NCI-H446 (cell line): ENCODE results near the gene PALLD.

Source experiments
- DNase-seq, 2 experiments: peaks; one replicate each; lab custom pipeline; 2025; lab: John Stamatoyannopoulos, UW

The PALLD gene

DNA sequence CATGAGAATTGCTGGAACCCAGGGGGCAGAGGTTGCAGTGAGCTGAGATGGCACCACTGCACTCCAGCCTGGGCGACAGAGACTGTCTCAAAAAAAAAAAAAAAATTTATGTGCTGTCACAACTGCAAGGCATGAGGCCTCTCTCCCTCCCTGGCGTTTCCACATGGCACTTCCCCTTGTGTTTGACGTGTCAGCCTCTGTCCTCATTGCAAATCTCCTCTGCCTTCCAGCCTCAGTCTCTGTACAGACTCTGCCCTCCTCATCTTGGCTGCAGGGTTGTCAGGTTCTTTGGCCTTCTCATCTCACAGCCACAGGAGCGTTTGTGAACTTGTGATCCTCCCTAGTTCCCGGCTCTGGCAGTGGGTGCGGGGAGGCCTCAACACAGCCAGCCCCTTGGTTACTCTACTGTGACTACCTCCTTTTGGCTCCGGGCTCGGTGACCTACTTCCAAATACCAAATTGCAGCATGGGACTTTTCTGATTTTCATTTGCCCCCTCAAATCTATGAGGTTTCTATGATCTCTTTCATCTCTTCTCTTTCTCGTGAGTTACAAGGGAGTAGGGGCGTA lies 263.2 kb downstream of the PALLD start:
- no peak for DNase-seq

DNA sequence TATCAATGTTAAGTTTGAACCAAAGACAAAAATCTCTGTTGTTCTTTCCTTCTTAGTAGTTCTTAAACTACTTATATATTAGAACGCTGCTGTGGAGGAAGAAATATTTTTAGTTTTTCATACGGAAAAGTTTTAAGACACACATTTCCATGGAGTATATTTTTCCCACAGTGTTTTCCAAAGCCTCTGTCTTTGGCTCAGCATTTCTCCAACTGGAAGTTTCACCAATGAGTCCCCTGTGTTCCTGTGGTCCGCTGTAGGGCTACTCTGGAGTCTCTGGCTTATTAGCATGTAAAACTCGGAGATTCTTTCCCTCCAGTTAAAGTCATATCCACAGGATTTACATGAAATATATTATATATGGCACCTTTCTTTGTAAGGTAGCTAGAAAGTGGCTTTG lies 264.2 kb downstream of the PALLD start:
- DNase-seq, result no peak

- no peak for DNase-seq
Observed at GRCh38 chr4:168765322-168765721, 268.5 kb downstream of the PALLD start.

DNA sequence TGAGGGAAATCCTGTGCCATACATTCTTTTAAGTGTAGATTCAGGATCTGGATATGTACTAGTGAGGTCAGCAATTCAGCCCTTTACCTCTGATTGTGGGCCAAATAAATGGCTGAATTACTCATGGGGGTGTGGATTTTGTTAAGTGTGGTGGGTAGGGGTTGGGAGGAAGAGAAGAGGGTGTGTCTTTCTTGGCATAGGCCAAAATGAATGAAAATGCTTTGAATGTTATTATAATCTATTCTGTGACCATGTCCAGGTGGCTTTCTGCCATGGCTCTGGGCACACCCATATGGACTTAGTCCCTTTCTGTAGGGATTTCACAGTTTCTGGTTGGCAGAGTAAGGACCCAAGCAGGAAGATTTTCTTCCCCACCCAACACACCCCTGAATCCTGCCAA lies 268.9 kb downstream of the PALLD start:
- DNase-seq, result peak in 1 of 2 experiments; percentile 65

GRCh38 chr4:168766604-168767316 lies 269.9 kb downstream of the PALLD start:
- DNase-seq, result no peak

- DNase-seq, result no peak
Observed at GRCh38 chr4:168769416-168769815, 272.6 kb downstream of the PALLD start.

DNA sequence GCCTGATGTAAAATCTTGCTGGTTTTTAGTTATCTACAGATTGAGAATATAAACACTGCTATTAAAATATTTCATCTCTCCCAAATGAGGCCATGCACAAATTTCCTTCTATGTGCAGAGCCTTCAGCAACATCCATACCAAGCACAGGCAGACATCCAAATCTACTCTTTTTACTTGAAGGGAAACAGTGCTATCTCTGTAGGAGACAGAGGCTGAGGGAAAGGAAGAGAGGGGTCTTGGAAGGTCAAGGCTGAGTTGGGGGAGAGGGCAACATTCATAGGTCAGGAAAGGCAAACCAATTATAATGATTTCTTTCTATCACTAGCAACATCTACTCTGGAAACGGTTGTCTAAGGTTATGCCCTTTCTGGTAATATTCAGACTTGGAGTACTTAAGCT lies 273.0 kb downstream of the PALLD start:
- no peak for DNase-seq

DNA sequence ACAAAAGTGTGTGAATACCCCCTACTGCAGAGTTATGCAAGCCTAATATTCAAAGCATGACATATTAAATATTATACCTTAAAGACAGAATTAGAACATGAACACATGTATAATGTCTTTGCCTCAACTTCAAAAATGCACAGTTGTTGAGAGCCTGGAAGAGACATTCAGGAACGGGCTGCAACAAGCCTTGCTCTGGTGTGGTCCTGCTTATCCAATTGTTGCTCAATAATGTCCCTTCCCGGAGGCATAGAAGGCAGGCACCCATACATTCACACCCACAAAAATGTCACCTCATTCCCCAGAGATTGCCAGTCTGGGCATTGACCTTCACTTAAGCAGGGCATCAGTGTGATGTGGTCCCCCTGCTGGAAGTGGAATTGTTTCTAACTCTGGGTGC lies 274.4 kb downstream of the PALLD start:
- no peak for DNase-seq

GRCh38 chr4:168773388-168774195 lies 276.7 kb downstream of the PALLD start:
- no peak for DNase-seq

DNA sequence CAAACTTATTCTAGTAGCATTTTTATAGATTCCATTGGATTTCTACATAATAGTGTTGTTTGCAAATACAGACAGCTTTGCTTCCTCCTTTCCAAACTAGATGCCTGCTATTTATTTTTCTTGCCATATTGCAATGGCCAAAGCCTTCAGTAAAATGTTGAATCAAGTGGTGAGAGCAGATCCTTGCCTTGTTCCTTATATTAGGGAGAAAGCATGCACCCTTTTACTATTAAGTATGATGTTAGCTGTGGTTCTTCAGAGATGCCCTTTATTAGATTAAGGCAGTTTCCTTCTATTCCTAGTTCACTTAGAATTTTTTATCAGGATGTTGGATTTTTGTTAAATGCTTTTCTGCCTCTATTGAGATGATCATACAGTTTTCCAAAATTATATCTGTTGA lies 279.5 kb downstream of the PALLD start:
- no peak for DNase-seq

DNA sequence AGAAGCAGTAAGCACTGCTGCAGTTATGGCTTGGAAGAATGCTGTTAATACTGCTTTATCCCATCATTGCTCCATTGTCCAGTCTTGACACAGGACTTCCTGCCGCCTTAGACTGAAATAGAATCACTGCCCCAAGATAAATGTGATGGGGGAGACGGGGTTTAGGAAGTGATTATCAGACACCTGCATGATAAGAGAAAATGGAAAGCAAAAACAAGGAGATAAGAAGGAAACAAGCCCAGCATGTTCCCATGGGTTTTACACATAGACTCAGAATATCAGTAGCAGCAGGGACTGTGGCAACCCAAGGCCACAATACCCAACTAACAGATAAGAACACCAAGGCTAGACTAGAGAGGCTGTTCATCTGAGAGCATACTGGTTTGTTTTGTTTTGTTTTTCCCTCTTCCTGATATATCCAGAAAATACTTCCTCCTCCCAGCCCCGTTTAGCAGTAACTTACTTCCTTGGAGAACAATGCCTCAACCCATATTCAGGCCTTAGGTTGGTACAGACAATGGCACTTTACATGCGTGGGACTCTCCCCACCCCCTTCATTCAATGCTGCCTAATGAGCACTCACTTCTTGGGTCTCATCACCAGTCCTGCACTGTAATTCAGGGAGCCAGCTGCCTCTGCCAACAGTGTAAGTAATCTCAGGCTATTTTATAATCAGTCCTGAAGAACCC lies 280.6 kb downstream of the PALLD start:
- no peak for DNase-seq

DNA sequence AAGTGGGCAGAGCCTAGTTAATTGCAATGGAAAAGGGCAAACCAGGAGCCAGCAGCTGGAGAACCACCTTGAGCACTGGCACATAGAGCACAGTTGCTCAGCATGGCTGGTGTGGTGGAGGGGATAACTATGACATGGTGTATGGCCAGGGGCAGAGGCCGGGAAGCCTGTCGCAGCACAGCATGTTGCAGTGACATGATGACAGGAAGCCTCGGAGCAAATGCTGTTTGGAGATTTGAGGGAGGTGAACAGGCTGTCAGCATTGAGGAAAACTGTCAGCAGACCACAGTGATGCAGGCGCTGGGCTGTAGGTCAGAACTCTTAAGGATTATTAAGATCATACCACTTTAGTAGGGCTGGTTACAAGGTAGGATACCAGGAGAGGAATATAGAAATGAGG lies 284.5 kb downstream of the PALLD start:
- DNase-seq, result no peak

DNA sequence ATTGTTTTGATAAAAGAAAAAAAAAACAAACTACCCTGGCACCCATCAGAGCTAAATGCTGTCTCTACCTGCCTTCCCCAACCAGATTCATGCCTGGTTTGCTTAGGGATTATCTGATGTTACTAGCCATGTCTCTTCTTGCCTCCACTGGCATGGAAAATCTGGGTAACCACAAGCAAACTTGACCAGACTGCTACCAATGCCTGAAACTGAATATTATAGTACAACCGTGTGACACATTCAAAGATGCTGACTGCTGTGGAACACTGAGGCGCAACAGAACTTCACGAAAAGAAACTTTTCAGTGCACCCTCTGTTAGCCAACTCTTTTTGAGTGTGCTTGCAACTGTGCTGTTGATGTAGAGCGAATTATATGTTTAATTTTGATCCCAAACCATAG lies 285.1 kb downstream of the PALLD start:
- DNase-seq, result no peak

DNA sequence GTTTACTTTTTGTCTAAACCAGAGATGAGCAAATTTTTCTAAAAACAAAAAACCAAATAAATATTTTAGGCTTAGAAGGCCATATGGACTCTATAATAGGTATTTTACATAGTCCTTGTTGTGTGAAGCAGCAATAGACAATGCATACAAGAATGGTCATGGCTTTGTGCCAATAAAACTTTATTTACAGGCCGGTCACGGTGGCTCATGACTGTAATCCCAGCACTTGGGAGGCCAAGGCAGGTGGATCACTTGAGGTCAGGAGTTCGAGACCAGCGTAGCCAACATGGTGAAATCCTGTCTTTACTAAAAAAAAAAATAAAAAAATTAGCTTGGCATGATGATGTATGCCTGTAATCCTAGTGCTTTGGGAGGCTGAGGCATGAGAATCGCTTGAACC lies 285.6 kb downstream of the PALLD start:
- DNase-seq, result no peak

DNA sequence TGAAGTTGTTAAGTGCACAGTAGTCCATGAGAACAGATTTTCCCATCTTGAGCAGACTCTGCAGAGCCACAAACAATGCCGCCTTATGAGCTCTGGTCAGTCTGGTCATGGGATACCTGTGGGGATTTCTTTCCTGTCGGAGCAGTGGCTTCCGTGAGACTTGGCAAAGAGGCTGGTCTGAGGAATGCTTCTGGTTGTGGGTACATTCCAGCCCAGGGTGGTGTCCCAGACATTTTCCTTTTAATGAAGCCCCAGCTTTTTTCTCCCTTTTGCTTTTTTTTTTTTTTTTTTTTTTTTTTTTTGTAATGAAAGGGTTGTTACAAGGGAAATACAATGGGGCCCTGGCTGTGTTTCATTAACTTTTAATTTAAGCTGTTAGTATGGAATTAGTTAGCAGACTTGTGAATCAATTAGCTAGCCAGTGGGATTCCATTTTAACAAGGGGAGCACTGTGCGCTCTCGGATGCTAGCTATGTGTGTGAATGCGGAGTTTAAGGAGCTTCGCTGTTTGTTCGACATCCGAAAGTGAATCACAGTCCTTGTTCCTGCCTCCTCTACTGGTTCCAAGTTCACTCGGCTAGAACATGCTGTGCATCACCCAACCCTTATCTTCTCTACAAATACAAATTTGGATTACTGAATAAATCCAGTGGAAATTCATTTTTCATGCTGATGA lies 288.1 kb downstream of the PALLD start:
- DNase-seq, result no peak

DNA sequence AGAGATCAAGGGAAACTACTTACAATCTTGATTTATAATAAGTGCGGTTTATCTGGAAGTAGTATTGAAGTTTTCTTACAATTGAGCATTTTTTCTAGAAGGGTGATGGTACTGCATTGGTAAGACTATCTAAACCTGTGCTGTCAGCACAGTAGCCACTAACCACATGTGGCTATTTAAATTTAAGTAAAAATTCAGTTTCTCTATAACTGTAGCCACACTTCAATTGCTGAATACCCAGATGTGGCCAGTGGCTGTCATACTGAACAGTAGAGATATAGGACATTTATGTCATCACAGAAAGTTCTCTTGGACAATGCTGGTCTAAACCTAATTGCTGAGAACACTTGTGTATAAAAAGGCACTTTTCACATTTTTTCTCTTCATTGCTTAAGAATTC lies 290.5 kb downstream of the PALLD start:
- no peak for DNase-seq

DNA sequence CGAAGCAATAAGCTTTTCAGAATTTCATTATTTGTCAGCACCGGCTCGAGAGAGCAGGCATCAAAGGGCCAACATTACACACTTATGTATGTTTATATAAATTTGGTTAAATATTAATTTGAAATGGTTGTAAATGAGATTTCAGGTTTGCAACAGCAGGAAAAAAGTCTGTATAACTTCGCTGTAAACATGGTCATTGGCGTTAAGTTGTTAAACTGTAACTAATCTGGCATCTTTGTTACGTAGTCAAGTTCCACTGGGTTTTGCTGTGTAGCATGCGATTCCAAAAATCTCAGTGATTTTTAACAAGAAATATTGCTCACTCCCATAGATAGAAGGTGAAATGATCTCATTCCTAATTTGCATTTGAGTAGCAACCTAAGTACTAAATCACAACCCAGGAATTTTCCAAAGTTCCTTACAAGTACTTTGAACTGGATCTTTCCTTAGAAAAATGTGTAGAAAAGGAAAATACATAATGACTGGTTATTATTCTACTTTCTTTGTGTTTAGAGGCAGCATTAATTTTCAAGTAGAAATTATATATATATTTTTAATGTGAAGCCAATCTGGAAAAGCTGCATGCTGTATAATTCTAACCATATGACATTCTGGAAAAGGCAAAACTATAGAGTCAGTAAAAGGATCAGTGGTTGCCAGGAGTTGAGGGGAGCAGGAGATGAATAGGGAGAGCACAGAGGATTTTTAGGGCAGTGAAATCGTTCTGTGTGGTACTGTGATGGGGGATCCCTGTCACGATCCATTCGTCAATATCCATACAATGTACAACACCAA lies 291.1 kb downstream of the PALLD start:
- DNase-seq, result no peak

GRCh38 chr4:168790898-168791297 lies 294.0 kb downstream of the PALLD start:
- no peak for DNase-seq

DNA sequence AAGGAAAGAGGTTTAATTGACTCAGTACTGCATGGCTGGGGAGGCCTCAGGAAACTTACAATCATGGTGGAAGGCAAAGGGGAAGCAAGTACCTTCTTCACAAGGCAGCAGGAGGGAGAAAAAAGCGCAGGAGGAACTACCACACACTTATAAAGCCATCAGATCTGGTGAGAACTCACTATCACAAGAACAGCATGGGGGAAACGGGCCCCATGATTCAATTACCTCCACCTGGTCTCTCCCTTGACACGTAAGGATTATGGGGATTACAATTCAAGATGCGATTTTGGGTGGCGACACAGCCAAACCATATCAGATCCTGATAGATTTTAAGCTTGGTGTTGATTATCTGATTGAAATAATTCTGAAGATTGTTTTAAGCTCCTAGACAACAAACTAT lies 294.5 kb downstream of the PALLD start:
- no peak for DNase-seq

DNA sequence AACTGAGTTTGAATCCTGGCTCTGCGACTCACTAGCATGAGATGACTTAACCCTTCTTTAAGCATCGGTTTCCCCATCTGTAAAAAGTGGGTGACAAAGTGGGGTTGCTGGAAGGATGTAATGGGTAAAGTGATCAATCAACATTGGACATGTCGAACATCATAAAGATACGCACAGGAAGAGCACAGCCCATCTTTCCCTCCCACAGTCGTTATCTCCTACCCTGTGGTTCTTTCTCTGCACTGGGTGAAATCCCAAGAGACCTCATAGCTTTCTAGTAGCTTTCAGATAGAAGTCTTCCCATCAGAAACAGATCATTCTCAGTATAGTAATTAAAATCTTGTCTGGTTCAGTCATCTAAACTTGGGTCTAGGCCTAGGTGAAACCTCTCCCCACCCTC lies 296.7 kb downstream of the PALLD start:
- DNase-seq, result no peak

GRCh38 chr4:168794092-168794707 lies 297.3 kb downstream of the PALLD start:
- DNase-seq, result no peak
